A549 (cell line): Measurements from ENCODE around the gene MAP3K12. TPM values are rescaled to one million over a fixed set of nuclear protein-coding genes. Genes with fewer than 3 reads are reported as not detected.
"Not testable (repeated sequence)": the region's sequence is repeated elsewhere in the genome, so short reads cannot be mapped to it uniquely, and the experiment has no call there.

Experiments
- ATAC-seq, 2 experiments: fragments of 200-7000 bp in 1 of 2; fragments of >200 bp in 1 of 2; cut with Nextera tagmentation in 1 of 2; cut with Tn5 transposase in 1 of 2; 3 replicates each; pipeline versions ENCODE4 v1.8.0 to v1.9.1; 2018 to 2020; ENCODE audit warnings: mild to moderate bottlenecking in 1 of 2, moderate library complexity in 1 of 2
- CTCF ChIA-PET: fragments of 300-600 bp; sonication (Branson Sonifier 250); formaldehyde crosslinking; extraction: SDS; loops from one replicate; lab custom pipeline; 2021; ENCODE audit warnings: antibody characterized with exemption, inconsistent platforms; lab: Yijun Ruan, JAX
- POLR2A ChIA-PET: fragments of 350-600 bp; formaldehyde crosslinking; extraction: SDS; loops from one replicate; lab custom pipeline; 2021; ENCODE audit warnings: antibody characterized with exemption, inconsistent platforms; lab: Yijun Ruan, JAX
- DNase-seq, 2 experiments: peaks; one replicate each; pipeline versions ENCODE4 v3.0.0 to v3.0.0-alpha.2; 2011 to 2016; ENCODE audit warnings: low read depth in 1 of 2, low spot score in 1 of 2
- FAIRE-seq: peaks from 2 replicates; lab custom pipeline; 2011; peaks lifted over from hg19 to GRCh38; lab: Jason Lieb, UNC
- H3K27ac ChIP-seq, 2 experiments: fragments of >200 bp; sonication (Bioruptor Twin); formaldehyde crosslinking; 3 replicates each; pipeline ENCODE4 v1.5.1; 2016 to 2017
- H3K4me1 ChIP-seq: fragments of >200 bp; sonication (Bioruptor Twin); formaldehyde crosslinking; 3 replicates; pipeline ENCODE4 v1.6.1; 2016
- H3K4me2 ChIP-seq: fragments of >200 bp; sonication (Bioruptor Twin); formaldehyde crosslinking; 3 replicates; pipeline ENCODE4 v1.6.1; 2016
- H3K4me3 ChIP-seq: fragments of >200 bp; sonication (Bioruptor Twin); formaldehyde crosslinking; 3 replicates; pipeline ENCODE4 v1.5.1; 2016
- H3K9me3 ChIP-seq: fragments of >200 bp; sonication (Bioruptor Twin); formaldehyde crosslinking; 3 replicates; pipeline ENCODE4 v1.6.1; 2016
- CHD2 ChIP-seq: fragments of 150-350 bp; IDR thresholded peaks from 2 replicates; pipeline ENCODE4 v1.6.1; 2014; ENCODE audit warnings: low read length; ENCODE audit not compliant: partially characterized antibody
- CTCF ChIP-seq: fragments of >200 bp; sonication (Bioruptor Twin); formaldehyde crosslinking; IDR thresholded peaks from 3 replicates; pipeline ENCODE4 v1.5.1; 2016
- EHMT2 ChIP-seq: fragments of 200-600 bp; sonication (generic); IDR thresholded peaks from 2 replicates; pipeline ENCODE4 v1.6.1; 2016; ENCODE audit warnings: antibody characterized with exemption, low read depth, mild to moderate bottlenecking, moderate library complexity
- ESRRA ChIP-seq: fragments of 150-350 bp; IDR thresholded peaks from 2 replicates; pipeline ENCODE4 v1.6.1; 2014; ENCODE audit warnings: mild to moderate bottlenecking, low read length, borderline replicate concordance
- FOSB ChIP-seq: fragments of 250-450 bp; sonication (Bioruptor Pico); IDR thresholded peaks from 2 replicates; pipeline ENCODE4 v1.5.0; 2020; ENCODE audit warnings: mild to moderate bottlenecking, moderate library complexity
- FOSL2 ChIP-seq, 2 experiments: fragments of 450-650 bp in 1 of 2; fragments of >200 bp in 1 of 2; sonication (Bioruptor Twin) in 1 of 2; formaldehyde crosslinking; IDR thresholded peaks; 2 replicates each; pipeline versions ENCODE4 v1.5.0 to v1.6.1; 2016 to 2020; ENCODE audit warnings: mild to moderate bottlenecking in 1 of 2, moderate library complexity in 1 of 2
- JUN ChIP-seq, 2 experiments: fragments of >200 bp; sonication (Bioruptor Twin); formaldehyde crosslinking; IDR thresholded peaks; 2 replicates in 1 of 2; 3 replicates in 1 of 2; pipeline ENCODE4 v1.6.1; 2016 to 2017
- JUNB ChIP-seq: fragments of >200 bp; sonication (Bioruptor Twin); formaldehyde crosslinking; IDR thresholded peaks from 2 replicates; pipeline ENCODE4 v1.6.1; 2016
- MAX ChIP-seq: IDR thresholded peaks from 2 replicates; pipeline ENCODE4 v1.6.1; 2012
- POLR2A ChIP-seq: IDR thresholded peaks from 2 replicates; pipeline ENCODE4 v1.6.1; 2012; ENCODE audit warnings: mild to moderate bottlenecking, low read length
- RAD21 ChIP-seq, 2 experiments: fragments of >200 bp in 1 of 2; sonication (Bioruptor Twin) in 1 of 2; formaldehyde crosslinking in 1 of 2; IDR thresholded peaks in 1 of 2; conservative IDR thresholded peaks in 1 of 2; 2 replicates in 1 of 2; 3 replicates in 1 of 2; pipeline ENCODE4 v1.6.1; 2012 to 2018; ENCODE audit warnings: inconsistent platforms in 1 of 2
- RNF2 ChIP-seq: fragments of 200-600 bp; sonication (generic); IDR thresholded peaks from 2 replicates; pipeline ENCODE4 v1.6.1; 2016; ENCODE audit warnings: low read depth, mild to moderate bottlenecking, antibody characterized with exemption, moderate library complexity, borderline replicate concordance
- SMC3 ChIP-seq: fragments of >200 bp; sonication (Bioruptor Twin); formaldehyde crosslinking; IDR thresholded peaks from 3 replicates; pipeline ENCODE4 v1.6.1; 2018; ENCODE audit warnings: inconsistent platforms
- SREBF2 ChIP-seq: fragments of 450-650 bp; IDR thresholded peaks from 2 replicates; pipeline ENCODE4 v1.6.1; 2014; ENCODE audit warnings: mild to moderate bottlenecking, moderate library complexity
- TP53 ChIP-seq: fragments of 250-450 bp; sonication (Bioruptor Pico); IDR thresholded peaks from 2 replicates; pipeline ENCODE4 v1.5.0; 2021; ENCODE audit warnings: mild to moderate bottlenecking, moderate library complexity
- ZFP36 ChIP-seq: fragments of 450-650 bp; IDR thresholded peaks from 2 replicates; pipeline ENCODE4 v1.6.1; 2014; ENCODE audit warnings: borderline replicate concordance; ENCODE audit not compliant: partially characterized antibody
- WGBS: methylation state at CpG from one replicate; pipeline ENCODE4 v1.1.6; 2017; ENCODE audit errors: missing lambda C conversion rate; 5-methylcytosine and 5-hydroxymethylcytosine counted together
- polyA minus RNA-seq: library from RNA; depleted of rRNA, polyadenylated mRNA; stranded (reverse); fragments of >200 nt; gene quantifications from 2 replicates; pipeline ENCODE4 v1.2.3, GENCODE V29; 2011; rRNA and poly(A)+ RNA removed
- polyA plus RNA-seq, 4 experiments: library from polyadenylated mRNA; depleted of rRNA in 3 of 4; stranded (reverse); fragments of >200 nt; fragmentation: RNase III in 1 of 4; extraction: RNeasy Plus Mini Kit Qiagen cat#74134 plus additional on column Dnase treatment in 1 of 4; gene quantifications; 2 replicates in 3 of 4; 3 replicates in 1 of 4; pipeline ENCODE4 v1.2.3, GENCODE V29; 2011 to 2017

The MAP3K12 gene
- polyA plus RNA-seq (2011; rRNA removed) (21.9 and 30.6 TPM in 2 replicates), polyA plus RNA-seq (2017; fragmentation: RNase III; extraction: RNeasy Plus Mini Kit Qiagen cat#74134 plus additional on column Dnase treatment) (14.0 to 18.7 TPM (median 16.1 TPM) in 3 replicates), polyA minus RNA-seq (29.2 and 40.6 TPM in 2 replicates)
- polyA plus RNA-seq (2012; cell fraction: cytosol; rRNA removed): 20.1 and 23.0 TPM in 2 replicates
- polyA plus RNA-seq (2012; cell fraction: nucleus; rRNA removed): 110 and 113 TPM in 2 replicates

GRCh38 chr12:53499266-53500141 lies at the start of gene MAP3K12:
Gene MAP3K12, minus strand, starts transcription at chr12:53499458. Its CDS starts 12,067 bp downstream, at chr12:53487391.
- peak within 1 kb of the TSS; percentile 94 to 96 for H3K27ac ChIP-seq
- POLR2A ChIA-PET: interaction anchor here (0.6 to 3.2 kb wide), 9 partner anchors 7 to 178 kb away, joined by 3 to 34 read pairs (median 4); partner anchors contain the start of genes AAAS, PRR13 and SP1
- peak within 1 kb of the TSS; percentile 64 for H3K4me3 ChIP-seq
- WGBS: 2% methylated on average over 15 of the region's 51 CpGs
- ATAC-seq (peak; percentile 48 to 53), DNase-seq (peak; percentile 67 to 72)
- peaks cover 41% of the 10 kb centered on the region for H3K4me1 ChIP-seq
- TF ChIP-seq MAX: peak; percentile 48; the same call in 1 of the 2 replicates
- TF ChIP-seq ESRRA: no peak
- no peak for TF ChIP-seq JUNB
- TF ChIP-seq FOSL2 (IDR thresholded peaks at IDR 0.05): no peak
- no peak for TF ChIP-seq FOSL2 (CRISPR knock-in tag; IDR thresholded peaks at IDR 0.05)
- peak; percentile 9; the same call in 2 of the 3 replicates for TF ChIP-seq CTCF
- TF ChIP-seq EHMT2: no peak
- no peak for TF ChIP-seq SREBF2
- TF ChIP-seq POLR2A: peak; percentile 40
- TF ChIP-seq ZFP36: no peak
- TF ChIP-seq JUN (IDR thresholded peaks at IDR 0.05): peak in 1 of 2 experiments; percentile 74; a peak in 2 of 5 replicates
- TF ChIP-seq, all 56 proteins: peak for 4
- no peak for FAIRE-seq
- H3K9me3 ChIP-seq: no peaks in the 10 kb centered on the region
- CTCF ChIA-PET: interaction anchor here (0.8 to 8.4 kb wide), 8 partner anchors 11 to 246 kb away, joined by 3 to 53 read pairs (median 7); partner anchors contain the start of genes AAAS and NPFF
- peak within 1 kb of the TSS; percentile 97 for H3K4me2 ChIP-seq

GRCh38 chr12:53548354-53548753 lies 49.1 kb upstream of the MAP3K12 start:
- H3K4me3 ChIP-seq, DNase-seq, H3K27ac ChIP-seq, H3K4me2 ChIP-seq, FAIRE-seq, ATAC-seq, H3K9me3 ChIP-seq: not testable (repeated sequence)
- POLR2A ChIA-PET: interaction anchor here (0.7 kb wide), 1 partner anchor 78 kb away, joined by 4 read pairs; the partner anchor contains the start of gene ATF7
- CTCF ChIA-PET: interaction anchor here (0.8 to 7.5 kb wide), 7 partner anchors 8 to 198 kb away, joined by 3 to 148 read pairs (median 3); partner anchors contain the start of gene ATP5MC2
- WGBS: 93% methylated on average over 6 of the region's 6 CpGs
- peaks cover 20% of the 10 kb centered on the region; the same call in 2 of the 3 replicates for H3K4me1 ChIP-seq

- H3K4me1 ChIP-seq: peaks cover 23% of the 10 kb centered on the region
- ChIA-PET POLR2A (interaction anchor here (0.6 to 4.2 kb wide), 5 partner anchors 83 to 136 kb away, joined by 3 to 43 read pairs (median 5); partner anchors contain the start of genes ATF7 and ATP5MC2), CTCF (interaction anchor here (0.6 to 7.5 kb wide), 55 partner anchors 9 to 614 kb away, joined by 3 to 148 read pairs (median 5); partner anchors contain the start of genes ATF7, ATP5MC2 and CISTR)
- H3K4me3 ChIP-seq: no peak overlapping the region
- H3K27ac ChIP-seq: peak overlapping the region; percentile 45 to 53
- FAIRE-seq (no peak), DNase-seq (peak; percentile 74 to 81), ATAC-seq (peak; percentile 97 to 99)
- 26% methylated on average over 5 of the region's 5 CpGs for WGBS
- H3K4me2 ChIP-seq: peak overlapping the region; percentile 44; the same call in 2 of the 3 replicates
- no peaks in the 10 kb centered on the region for H3K9me3 ChIP-seq
- TF ChIP-seq SMC3 (peak; percentile 95), FOSB (no peak), POLR2A (no peak), CHD2 (no peak), RAD21 (conservative IDR thresholded peaks at IDR 0.05 in 1 of 2, IDR thresholded peaks at IDR 0.05 in 1 of 2) (peak; percentile 92 to 94), CTCF (peak; percentile 93), RNF2 (no peak), EHMT2 (no peak), TP53 (CRISPR knock-in tag) (no peak)
These were observed 44.3 kb upstream of the MAP3K12 start for GRCh38 chr12:53543539-53543938.
